Activated naive CD4-positive, alpha-beta T cell treated with anti-CD3 and anti-CD28 coated beads for 36 hours (primary cell): Measurements from ENCODE around the gene PPFIBP1. TPM values are rescaled to one million over a fixed set of nuclear protein-coding genes. Genes with fewer than 3 reads are reported as not detected.

Experiments
- CTCF ChIA-PET: fragments of 350-600 bp; sonication (Branson Sonifier 250); formaldehyde crosslinking; loops from one replicate; lab custom pipeline; 2021; ENCODE audit warnings: antibody characterized with exemption; lab: Charles Lee
- DNase-seq: peaks from one replicate; pipeline ENCODE4 v3.0.0-alpha.2; 2020
- H3K27ac Mint-ChIP-seq: one replicate; pipeline ENCODE4 v1.8.0; 2021; ENCODE audit warnings: mild to moderate bottlenecking, mixed read lengths
- H3K27me3 Mint-ChIP-seq: one replicate; pipeline ENCODE4 v1.8.0; 2021; ENCODE audit warnings: low read depth, mixed read lengths
- H3K36me3 Mint-ChIP-seq: one replicate; pipeline ENCODE4 v1.8.0; 2021; ENCODE audit warnings: low read depth, mixed read lengths
- H3K4me1 Mint-ChIP-seq: one replicate; pipeline ENCODE4 v1.8.0; 2021; ENCODE audit warnings: low read depth, mixed read lengths
- H3K4me3 Mint-ChIP-seq: one replicate; pipeline ENCODE4 v1.8.0; 2021; ENCODE audit warnings: mild to moderate bottlenecking, moderate library complexity, mixed read lengths
- H3K9me3 Mint-ChIP-seq: one replicate; pipeline ENCODE4 v1.8.0; 2021; ENCODE audit warnings: mixed read lengths
- intact Hi-C: fragments of 100-400 bp; cut with micrococcal nuclease; formaldehyde crosslinking; loops from one replicate; pipeline ENCODE4 v1.15.1; 2023
- total RNA-seq, 2 experiments: library from RNA; stranded (reverse); gene quantifications; one replicate each; pipeline ENCODE4 v1.2.3, GENCODE V29; 2021

Gene PPFIBP1
- total RNA-seq, 2 experiments from 2014 or later: 43.4 to 43.6 TPM

DNA sequence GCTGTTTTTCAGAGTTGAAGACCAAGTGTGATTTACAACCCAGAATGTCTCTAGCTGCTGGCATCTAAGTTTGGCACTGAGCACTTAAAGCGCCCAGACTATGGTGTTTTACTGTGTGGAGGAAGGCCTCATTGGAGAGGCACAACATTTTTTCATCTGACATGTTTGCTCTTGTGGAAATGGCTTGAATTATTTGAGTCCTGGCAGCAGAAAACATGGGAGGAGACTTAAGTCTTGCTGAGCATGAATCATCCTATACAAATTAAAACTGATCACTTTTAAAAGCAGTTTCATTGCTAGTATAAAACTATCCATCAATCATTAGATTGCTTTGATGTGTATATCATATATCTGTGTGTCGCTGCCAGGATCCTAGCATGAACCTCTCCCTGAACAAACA is 86.4 kb downstream of the PPFIBP1 start:
- no peaks in the 10 kb centered on the region for H3K9me3 Mint-ChIP-seq
- CTCF ChIA-PET: no interaction called here
- no peak overlapping the region for H3K27ac Mint-ChIP-seq
- intact Hi-C loops: no loop called here
- no peaks in the 10 kb centered on the region for H3K27me3 Mint-ChIP-seq
- DNase-seq: no peak
- no peaks in the 10 kb centered on the region for H3K36me3 Mint-ChIP-seq
- H3K4me3 Mint-ChIP-seq: no peak overlapping the region
- no peaks in the 10 kb centered on the region for H3K4me1 Mint-ChIP-seq

DNA sequence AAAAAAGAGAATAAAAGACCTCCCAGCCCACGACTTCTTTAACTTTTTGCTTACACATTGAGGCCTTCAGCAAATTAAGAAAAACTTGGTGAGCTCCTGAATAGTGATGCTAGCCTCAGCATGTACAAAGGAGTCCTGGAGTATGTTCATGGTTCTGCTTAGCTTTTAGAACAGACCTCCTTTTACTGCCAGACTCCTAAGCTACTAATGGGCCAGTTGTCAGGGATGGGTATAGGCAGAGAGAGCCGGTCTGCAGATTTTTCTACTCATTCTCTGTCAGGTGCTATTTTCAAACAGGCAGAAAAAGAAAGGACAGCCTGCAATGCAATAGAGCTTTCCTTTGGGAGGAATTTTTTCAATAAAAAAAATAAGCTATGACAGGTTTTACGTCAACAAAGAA is 90.4 kb downstream of the PPFIBP1 start:
- no peak overlapping the region for H3K27ac Mint-ChIP-seq
- no peaks in the 10 kb centered on the region for H3K27me3 Mint-ChIP-seq
- H3K36me3 Mint-ChIP-seq: no peaks in the 10 kb centered on the region
- DNase-seq: no peak
- no peak overlapping the region for H3K4me3 Mint-ChIP-seq
- peaks cover 12% of the 10 kb centered on the region for H3K4me1 Mint-ChIP-seq
- intact Hi-C loops: no loop called here
- H3K9me3 Mint-ChIP-seq: no peaks in the 10 kb centered on the region
- CTCF ChIA-PET: interaction anchor here (0.9 kb wide), 1 partner anchor 10 kb away, joined by 3 read pairs; no protein-coding TSS in a partner anchor

DNA sequence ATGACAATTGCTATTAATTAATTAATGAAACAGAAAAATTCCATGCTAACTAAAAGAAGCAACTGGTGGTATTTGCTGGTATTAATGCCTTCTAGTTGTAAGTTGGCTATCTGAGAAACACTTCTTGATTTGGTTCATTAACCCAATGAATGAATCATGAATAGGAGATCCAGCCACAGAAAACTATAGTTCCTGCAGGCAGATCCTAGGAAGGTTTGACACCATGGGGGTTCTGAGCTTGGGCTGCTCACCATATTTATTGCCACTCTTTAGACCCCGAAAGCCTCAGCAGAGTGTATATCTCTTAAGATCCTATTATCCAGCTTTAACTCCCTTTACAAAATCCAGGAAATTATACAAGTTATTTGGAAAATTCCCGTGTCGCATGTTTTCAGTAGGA is 90.9 kb downstream of the PPFIBP1 start:
- Mint-ChIP-seq H3K27me3 (no peaks in the 10 kb centered on the region), H3K4me3 (no peak overlapping the region), H3K4me1 (peaks cover 14% of the 10 kb centered on the region), H3K9me3 (no peaks in the 10 kb centered on the region), H3K36me3 (no peaks in the 10 kb centered on the region), H3K27ac (no peak overlapping the region)
- intact Hi-C loops: loop anchor here (5.0 kb wide), 1 partner anchor 83 kb away; no protein-coding TSS in a partner anchor
- CTCF ChIA-PET: no interaction called here
- no peak for DNase-seq

DNA sequence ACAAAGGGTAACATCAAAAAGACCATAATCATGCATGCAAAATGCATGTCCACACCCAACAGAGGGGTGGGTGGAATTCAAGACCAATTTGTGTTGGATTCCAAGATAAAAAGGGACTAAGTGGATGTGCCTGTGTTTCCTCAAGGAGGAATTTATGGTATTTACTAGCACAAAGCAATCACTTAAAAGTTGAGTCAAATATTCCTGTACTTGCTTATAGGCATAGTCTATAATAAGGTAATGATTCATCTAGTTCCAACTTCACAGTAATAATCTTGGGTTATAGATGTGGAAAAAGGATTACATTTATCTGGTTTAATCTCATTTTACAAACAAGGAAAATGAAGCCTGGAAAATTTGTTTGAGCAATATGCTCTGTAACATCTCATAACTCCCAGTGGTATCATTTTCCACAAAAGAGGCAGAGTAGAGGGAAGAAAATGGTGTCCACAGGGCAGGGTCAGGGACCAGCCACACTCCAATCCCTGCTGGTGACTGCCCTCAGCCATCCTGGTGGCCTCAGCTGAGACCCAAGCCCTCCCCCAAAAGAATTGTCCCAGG is 91.4 kb downstream of the PPFIBP1 start:
- intact Hi-C loops: loop anchor here (5.0 kb wide), 1 partner anchor 83 kb away; no protein-coding TSS in a partner anchor
- H3K27ac Mint-ChIP-seq: no peak overlapping the region
- CTCF ChIA-PET: no interaction called here
- no peak for DNase-seq
- H3K4me1 Mint-ChIP-seq: peaks cover 18% of the 10 kb centered on the region
- H3K27me3 Mint-ChIP-seq: no peaks in the 10 kb centered on the region
- H3K9me3 Mint-ChIP-seq: no peaks in the 10 kb centered on the region
- no peak overlapping the region for H3K4me3 Mint-ChIP-seq
- no peaks in the 10 kb centered on the region for H3K36me3 Mint-ChIP-seq

DNA sequence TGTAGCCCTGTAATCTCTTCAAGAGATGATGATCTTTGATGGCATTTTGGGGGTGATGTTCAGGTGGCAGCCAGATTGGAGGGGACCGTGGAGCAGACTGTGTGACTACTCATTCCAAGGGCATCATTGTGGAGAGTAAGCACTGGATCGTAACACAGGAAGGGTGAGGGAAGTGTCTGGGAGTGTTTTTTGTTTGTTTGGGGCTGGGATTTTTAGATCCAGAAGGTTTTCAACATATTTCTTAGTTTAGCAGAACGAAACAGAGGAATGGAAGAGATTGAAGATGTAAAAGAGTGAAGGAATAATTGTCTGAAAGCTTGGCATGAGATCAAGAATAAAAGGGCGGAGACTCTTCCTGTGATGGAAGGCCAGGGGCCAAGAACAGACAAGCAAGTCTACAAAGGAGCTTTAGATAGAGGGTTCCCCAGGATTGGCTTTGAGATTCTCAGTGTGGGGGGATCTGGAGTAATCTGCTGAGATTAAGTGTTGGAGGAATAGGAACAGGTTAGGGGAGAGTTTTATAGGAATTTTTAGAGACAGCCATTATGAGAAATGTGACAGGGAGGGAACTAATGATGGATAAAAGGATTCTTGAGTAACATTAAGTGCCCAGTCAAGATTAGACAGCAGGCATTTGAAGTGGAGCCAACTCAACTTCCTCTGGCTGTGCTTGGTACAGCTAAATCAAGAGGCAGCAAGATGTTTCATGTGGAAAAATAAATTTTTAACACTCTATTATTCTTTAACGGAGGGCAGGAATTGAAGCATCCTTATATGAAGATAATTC is 92.5 kb downstream of the PPFIBP1 start:
- no peak overlapping the region for H3K4me3 Mint-ChIP-seq
- CTCF ChIA-PET: no interaction called here
- H3K36me3 Mint-ChIP-seq: no peaks in the 10 kb centered on the region
- no peaks in the 10 kb centered on the region for H3K27me3 Mint-ChIP-seq
- peaks cover 18% of the 10 kb centered on the region for H3K4me1 Mint-ChIP-seq
- no peak overlapping the region for H3K27ac Mint-ChIP-seq
- DNase-seq: no peak
- intact Hi-C loops: loop anchor here (5.0 kb wide), 1 partner anchor 84 kb away; no protein-coding TSS in a partner anchor
- H3K9me3 Mint-ChIP-seq: no peaks in the 10 kb centered on the region

DNA sequence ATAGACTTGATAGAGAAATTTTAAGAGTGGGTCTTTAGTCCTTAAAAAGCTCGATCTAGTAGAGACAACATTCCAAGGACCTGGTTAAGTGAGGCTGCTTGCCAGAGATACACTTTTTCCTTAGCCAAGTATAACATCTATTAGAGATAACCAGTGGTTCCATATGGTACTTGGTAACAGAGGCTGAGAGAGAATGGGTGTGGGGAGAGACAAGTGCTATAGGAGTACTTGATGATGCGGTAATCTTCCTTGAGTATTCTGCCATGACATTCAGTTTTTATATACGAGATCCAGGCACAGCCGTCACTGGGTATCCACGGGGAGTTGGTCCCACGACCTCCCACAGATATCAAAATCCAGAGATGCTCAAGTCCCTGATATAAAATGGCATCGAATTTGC is 94.8 kb downstream of the PPFIBP1 start:
- intact Hi-C loops: loop anchor here (1.0 to 5.0 kb wide), 3 partner anchors 8 to 156 kb away; no protein-coding TSS in a partner anchor
- DNase-seq: no peak
- no peaks in the 10 kb centered on the region for H3K36me3 Mint-ChIP-seq
- H3K9me3 Mint-ChIP-seq: no peaks in the 10 kb centered on the region
- CTCF ChIA-PET: no interaction called here
- H3K27me3 Mint-ChIP-seq: no peaks in the 10 kb centered on the region
- H3K4me3 Mint-ChIP-seq: no peak overlapping the region
- peaks cover 18% of the 10 kb centered on the region for H3K4me1 Mint-ChIP-seq
- no peak overlapping the region for H3K27ac Mint-ChIP-seq

DNA sequence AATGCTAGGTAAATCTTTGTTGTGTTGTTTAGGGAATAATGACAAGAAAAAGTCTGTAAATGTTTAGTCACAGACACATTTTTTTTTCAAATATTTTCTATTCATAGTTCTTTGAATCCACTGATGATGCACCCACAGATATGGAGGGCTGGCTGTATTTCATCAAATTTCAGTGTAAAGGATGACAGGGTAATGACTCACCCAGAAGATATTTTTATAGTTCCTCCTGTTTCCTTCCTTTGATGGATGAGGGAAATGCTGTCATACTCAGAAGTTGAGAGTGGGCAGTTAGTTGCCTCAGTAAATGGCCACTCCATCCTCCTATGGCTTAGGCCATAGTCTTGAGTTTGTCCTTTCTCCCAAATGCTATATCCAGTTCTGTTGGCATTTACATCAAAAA is 95.3 kb downstream of the PPFIBP1 start:
- no peaks in the 10 kb centered on the region for H3K27me3 Mint-ChIP-seq

DNA sequence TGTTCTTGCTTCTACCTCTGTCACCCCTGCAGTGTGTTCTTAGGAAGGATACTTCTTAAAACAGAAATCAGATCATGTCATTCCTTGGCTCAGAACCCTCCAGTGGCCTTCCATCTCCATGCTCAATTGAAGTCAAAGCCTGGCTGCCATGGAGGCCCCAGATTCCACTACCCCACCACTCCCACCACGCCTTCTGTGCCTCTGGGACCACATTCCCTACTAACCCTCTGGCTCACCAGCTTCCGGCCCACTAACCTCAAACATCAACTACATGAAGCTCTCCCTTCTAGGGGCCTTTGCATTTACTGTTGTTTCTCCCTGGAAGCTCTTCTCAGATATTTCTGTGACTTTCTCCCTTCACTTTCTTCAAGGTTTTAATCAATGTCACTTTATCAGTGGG is 96.1 kb downstream of the PPFIBP1 start:
- DNase-seq: no peak

More for the DNA sequence above, 95.3 kb downstream of the PPFIBP1 start:
- intact Hi-C loops: loop anchor here (1.0 to 5.0 kb wide), 3 partner anchors 8 to 157 kb away; no protein-coding TSS in a partner anchor
- CTCF ChIA-PET: no interaction called here
- H3K4me1 Mint-ChIP-seq: peaks cover 18% of the 10 kb centered on the region
- DNase-seq: peak; percentile 20
- no peak overlapping the region for H3K27ac Mint-ChIP-seq
- no peak overlapping the region for H3K4me3 Mint-ChIP-seq
- no peaks in the 10 kb centered on the region for H3K36me3 Mint-ChIP-seq
- no peaks in the 10 kb centered on the region for H3K9me3 Mint-ChIP-seq

DNA sequence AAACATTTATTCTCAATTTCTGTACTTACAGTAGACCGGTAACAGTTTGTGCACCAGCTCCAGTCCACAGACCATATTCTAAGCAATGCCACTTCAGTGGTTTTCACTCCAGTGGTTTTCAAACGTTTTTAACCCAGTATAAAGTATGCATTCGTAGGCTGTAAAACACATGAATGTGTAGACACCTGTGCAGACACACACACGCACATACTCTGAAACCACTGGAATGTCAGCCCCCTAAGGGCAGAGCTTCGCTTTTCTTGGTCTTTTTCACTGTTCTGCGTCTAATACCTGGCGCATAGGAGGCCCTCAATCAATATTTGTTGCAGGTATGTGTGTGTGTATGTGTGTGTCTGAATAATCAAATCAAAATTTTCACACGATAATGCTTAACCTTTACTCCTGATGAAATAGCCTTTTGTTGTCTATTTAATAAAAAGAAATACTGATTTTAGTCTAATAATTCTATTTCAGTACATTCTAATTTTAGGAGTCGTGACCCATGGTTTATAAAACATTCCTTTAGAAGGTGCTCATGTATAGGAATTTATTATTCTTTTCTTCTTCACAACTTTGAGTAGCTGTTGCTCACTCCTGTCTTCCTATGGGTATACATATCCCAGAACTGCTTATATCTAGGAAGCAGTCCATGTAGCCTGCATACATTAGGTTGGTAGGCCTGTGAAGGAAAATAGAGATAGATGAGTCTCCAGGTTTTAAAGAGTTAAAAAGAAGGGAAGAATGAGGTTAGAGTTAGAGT is 98.6 kb downstream of the PPFIBP1 start:
- H3K27me3 Mint-ChIP-seq: no peaks in the 10 kb centered on the region
- peaks cover 25% of the 10 kb centered on the region for H3K4me1 Mint-ChIP-seq
- H3K36me3 Mint-ChIP-seq: no peaks in the 10 kb centered on the region
- DNase-seq: no peak
- CTCF ChIA-PET: interaction anchor here (0.6 to 1.2 kb wide), 2 partner anchors 88 to 98 kb away, joined by 3 to 5 read pairs; no protein-coding TSS in a partner anchor
- intact Hi-C loops: no loop called here
- no peaks in the 10 kb centered on the region for H3K9me3 Mint-ChIP-seq
- H3K27ac Mint-ChIP-seq: no peak overlapping the region
- no peak overlapping the region for H3K4me3 Mint-ChIP-seq

More for the DNA sequence above, 96.1 kb downstream of the PPFIBP1 start:
- Mint-ChIP-seq H3K27ac (no peak overlapping the region), H3K36me3 (no peaks in the 10 kb centered on the region), H3K9me3 (no peaks in the 10 kb centered on the region), H3K4me1 (peaks cover 18% of the 10 kb centered on the region), H3K27me3 (no peaks in the 10 kb centered on the region), H3K4me3 (no peak overlapping the region)
- CTCF ChIA-PET: no interaction called here
- intact Hi-C loops: no loop called here

DNA sequence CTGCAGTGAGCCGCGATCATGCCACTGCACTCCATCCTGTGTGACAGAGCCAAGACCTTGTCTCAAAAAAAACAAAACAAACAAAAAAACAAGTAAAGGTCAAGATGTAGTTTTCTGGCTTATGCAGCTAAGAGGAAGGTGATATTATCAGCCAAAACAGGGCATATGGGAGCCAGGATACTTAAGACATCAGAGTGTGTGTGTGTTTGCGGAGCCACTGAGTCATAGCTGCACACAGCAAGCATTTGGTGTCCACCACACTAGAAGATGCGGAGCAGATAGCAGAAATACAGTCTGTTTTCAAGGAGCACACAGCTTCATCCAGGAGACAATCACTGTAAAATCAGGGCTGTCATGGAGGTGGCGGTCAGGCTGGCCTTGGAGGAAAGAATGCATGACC is 99.6 kb downstream of the PPFIBP1 start:
- peaks cover 30% of the 10 kb centered on the region for H3K4me1 Mint-ChIP-seq
- CTCF ChIA-PET: interaction anchor here (1.2 kb wide), 1 partner anchor 89 kb away, joined by 5 read pairs; no protein-coding TSS in a partner anchor
- intact Hi-C loops: no loop called here
- H3K27ac Mint-ChIP-seq: no peak overlapping the region
- DNase-seq: no peak
- H3K4me3 Mint-ChIP-seq: no peak overlapping the region
- no peaks in the 10 kb centered on the region for H3K9me3 Mint-ChIP-seq
- no peaks in the 10 kb centered on the region for H3K27me3 Mint-ChIP-seq
- no peaks in the 10 kb centered on the region for H3K36me3 Mint-ChIP-seq

DNA sequence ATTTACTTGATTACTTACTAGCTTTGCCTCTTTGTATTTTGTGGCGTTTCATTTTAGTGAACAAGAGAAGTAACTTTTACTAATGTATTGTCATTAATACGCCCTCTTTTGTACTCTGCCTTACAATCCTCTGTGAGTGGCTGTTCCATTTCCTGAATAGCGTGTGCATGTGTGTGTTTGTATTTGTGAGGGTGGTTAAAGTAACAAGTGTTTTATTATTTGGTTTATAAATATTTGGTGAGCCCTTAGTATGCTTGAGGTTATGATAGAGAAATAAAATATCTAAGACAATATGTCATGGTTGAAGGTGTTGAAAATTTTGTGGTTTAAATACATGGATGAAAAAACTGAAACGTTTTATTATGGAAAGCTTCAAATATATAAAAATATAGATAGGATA is 100.6 kb downstream of the PPFIBP1 start:
- Mint-ChIP-seq H3K9me3 (no peaks in the 10 kb centered on the region), H3K4me3 (no peak overlapping the region)

More for the DNA sequence above, 100.6 kb downstream of the PPFIBP1 start:
- Mint-ChIP-seq H3K27me3 (no peaks in the 10 kb centered on the region), H3K27ac (no peak overlapping the region), H3K36me3 (no peaks in the 10 kb centered on the region), H3K4me1 (peaks cover 21% of the 10 kb centered on the region)
- no peak for DNase-seq
- intact Hi-C loops: no loop called here
- CTCF ChIA-PET: no interaction called here
